Glutamatergic neuron (in vitro differentiated cells): Measurements from ENCODE around the gene HSP90AB1. TPM values are rescaled to one million over a fixed set of nuclear protein-coding genes. Genes with fewer than 3 reads are reported as not detected.

Experiments
- DNase-seq: peaks from one replicate; pipeline ENCODE4 v3.0.0; 2022
- H3K27ac Mint-ChIP-seq: one replicate; pipeline ENCODE4 v1.8.0; 2020; ENCODE audit warnings: mild to moderate bottlenecking, mixed read lengths, inconsistent platforms; ENCODE audit not compliant: unreplicated experiment
- H3K27me3 Mint-ChIP-seq: one replicate; pipeline ENCODE4 v1.8.0; 2020; ENCODE audit warnings: mild to moderate bottlenecking, moderate library complexity, mixed read lengths, inconsistent platforms; ENCODE audit not compliant: unreplicated experiment
- H3K36me3 Mint-ChIP-seq: one replicate; pipeline ENCODE4 v1.8.0; 2020; ENCODE audit warnings: mild to moderate bottlenecking, mixed read lengths, inconsistent platforms; ENCODE audit not compliant: unreplicated experiment
- H3K4me1 Mint-ChIP-seq: one replicate; pipeline ENCODE4 v1.8.0; 2020; ENCODE audit warnings: mild to moderate bottlenecking, low read depth, mixed read lengths, inconsistent platforms; ENCODE audit not compliant: unreplicated experiment
- H3K4me3 Mint-ChIP-seq: one replicate; pipeline ENCODE4 v1.8.0; 2020; ENCODE audit warnings: mild to moderate bottlenecking, mixed read lengths, inconsistent platforms; ENCODE audit not compliant: unreplicated experiment
- H3K9me3 Mint-ChIP-seq: one replicate; pipeline ENCODE4 v1.8.0; 2020; ENCODE audit warnings: mild to moderate bottlenecking, moderate library complexity, mixed read lengths, inconsistent platforms; ENCODE audit not compliant: unreplicated experiment
- CTCF ChIP-seq: fragments of 200-600 bp; sonication (generic); IDR thresholded peaks from one replicate; pipeline ENCODE4 v1.5.0; 2021; ENCODE audit not compliant: partially characterized antibody, unreplicated experiment
- total RNA-seq: library from RNA; stranded (reverse); fragmentation: NEBNext Ultra II Directional; extraction: Animal tissue kit (Norgen Biotek cat#: 25700); gene quantifications from one replicate; pipeline ENCODE4 v1.2.1, GENCODE V29; 2021; ENCODE audit not compliant: unreplicated experiment

HSP90AB1 gene
- total RNA-seq, 1 donor from 2014 or later: 771 TPM

GRCh38 chr6:44294832-44295791 is 48.2 kb downstream of the HSP90AB1 start:
- H3K27ac Mint-ChIP-seq: no peak overlapping the region
- no peaks in the 10 kb centered on the region for H3K36me3 Mint-ChIP-seq
- no peak overlapping the region for H3K4me3 Mint-ChIP-seq
- peaks cover 14% of the 10 kb centered on the region for H3K27me3 Mint-ChIP-seq
- peaks cover under 1% of the 10 kb centered on the region for H3K4me1 Mint-ChIP-seq
- no peak for TF ChIP-seq CTCF
- DNase-seq: no peak
- H3K9me3 Mint-ChIP-seq: peaks cover 8% of the 10 kb centered on the region

- no peaks in the 10 kb centered on the region for H3K36me3 Mint-ChIP-seq
- no peak overlapping the region for H3K27ac Mint-ChIP-seq
- no peak for TF ChIP-seq CTCF
- peaks cover 9% of the 10 kb centered on the region for H3K9me3 Mint-ChIP-seq
- peak; percentile 81 for DNase-seq
- peaks cover 13% of the 10 kb centered on the region for H3K27me3 Mint-ChIP-seq
- no peaks in the 10 kb centered on the region for H3K4me1 Mint-ChIP-seq
- H3K4me3 Mint-ChIP-seq: peak overlapping the region; percentile 77
Observed at GRCh38 chr6:44297063-44298038, 50.5 kb downstream of the HSP90AB1 start.

GRCh38 chr6:44298055-44298803 is 51.3 kb downstream of the HSP90AB1 start:
- no peak for TF ChIP-seq CTCF
- peak overlapping the region; percentile 77 for H3K4me3 Mint-ChIP-seq
- no peak for DNase-seq
- peaks cover 7% of the 10 kb centered on the region for H3K9me3 Mint-ChIP-seq
- H3K27me3 Mint-ChIP-seq: peaks cover 10% of the 10 kb centered on the region
- no peaks in the 10 kb centered on the region for H3K4me1 Mint-ChIP-seq
- no peak overlapping the region for H3K27ac Mint-ChIP-seq
- H3K36me3 Mint-ChIP-seq: no peaks in the 10 kb centered on the region

- peaks cover 13% of the 10 kb centered on the region for H3K27me3 Mint-ChIP-seq
- H3K36me3 Mint-ChIP-seq: no peaks in the 10 kb centered on the region
- DNase-seq: no peak
- no peaks in the 10 kb centered on the region for H3K4me1 Mint-ChIP-seq
- no peak for TF ChIP-seq CTCF
- H3K27ac Mint-ChIP-seq: no peak overlapping the region
- H3K9me3 Mint-ChIP-seq: peaks cover 7% of the 10 kb centered on the region
- peak overlapping the region; percentile 77 for H3K4me3 Mint-ChIP-seq
Observed at GRCh38 chr6:44298864-44299263, 52.0 kb downstream of the HSP90AB1 start.
